Gastroesophageal sphincter (tissue), 3 donors: Measurements from ENCODE around the gene SH3BP5.

Experiments used
- EP300 ChIP-seq: sonication (generic); formaldehyde crosslinking; IDR thresholded peaks from one replicate; pipeline ENCODE4 v1.6.1; 2017; ENCODE audit warnings: antibody characterized with exemption, mild to moderate bottlenecking
- POLR2A ChIP-seq, 2 donors: fragments of 450-650 bp; IDR thresholded peaks; one replicate each; pipeline ENCODE4 v1.6.1; 2017; ENCODE audit warnings: antibody characterized with exemption in 2 of 2, mild to moderate bottlenecking in 2 of 2, moderate library complexity in 1 of 2
- TF ChIP-seq, protein P1 (sequence below), 4 experiments: fragments of 200-600 bp in 2 of 4; fragments of 450-650 bp in 2 of 4; sonication (generic) in 1 of 4; IDR thresholded peaks; one replicate each; pipeline ENCODE4 v1.5.1; 2017 to 2019; ENCODE audit warnings: antibody characterized with exemption in 4 of 4, mild to moderate bottlenecking in 2 of 4, moderate library complexity in 2 of 4

DNA sequence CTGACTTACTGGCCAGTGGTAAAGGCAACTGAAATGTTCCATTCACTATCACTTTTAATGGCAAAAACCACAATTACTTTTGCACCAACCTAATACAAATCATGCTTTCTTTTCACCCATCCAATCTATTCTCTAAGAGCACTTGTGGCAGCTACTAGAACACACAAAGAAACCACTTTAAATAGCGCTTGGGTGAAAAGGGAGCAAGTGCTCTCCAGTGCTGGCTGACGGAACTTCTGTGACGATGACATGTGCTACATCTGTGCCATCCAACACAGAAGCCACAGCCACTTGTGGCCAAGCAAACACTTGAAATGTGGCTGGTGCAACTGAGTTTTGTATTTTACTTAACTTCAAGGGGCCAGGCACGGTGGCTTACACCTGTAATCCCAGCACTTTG is 18.9 kb downstream of the SH3BP5 start:
- TF ChIP-seq, protein P1, sequence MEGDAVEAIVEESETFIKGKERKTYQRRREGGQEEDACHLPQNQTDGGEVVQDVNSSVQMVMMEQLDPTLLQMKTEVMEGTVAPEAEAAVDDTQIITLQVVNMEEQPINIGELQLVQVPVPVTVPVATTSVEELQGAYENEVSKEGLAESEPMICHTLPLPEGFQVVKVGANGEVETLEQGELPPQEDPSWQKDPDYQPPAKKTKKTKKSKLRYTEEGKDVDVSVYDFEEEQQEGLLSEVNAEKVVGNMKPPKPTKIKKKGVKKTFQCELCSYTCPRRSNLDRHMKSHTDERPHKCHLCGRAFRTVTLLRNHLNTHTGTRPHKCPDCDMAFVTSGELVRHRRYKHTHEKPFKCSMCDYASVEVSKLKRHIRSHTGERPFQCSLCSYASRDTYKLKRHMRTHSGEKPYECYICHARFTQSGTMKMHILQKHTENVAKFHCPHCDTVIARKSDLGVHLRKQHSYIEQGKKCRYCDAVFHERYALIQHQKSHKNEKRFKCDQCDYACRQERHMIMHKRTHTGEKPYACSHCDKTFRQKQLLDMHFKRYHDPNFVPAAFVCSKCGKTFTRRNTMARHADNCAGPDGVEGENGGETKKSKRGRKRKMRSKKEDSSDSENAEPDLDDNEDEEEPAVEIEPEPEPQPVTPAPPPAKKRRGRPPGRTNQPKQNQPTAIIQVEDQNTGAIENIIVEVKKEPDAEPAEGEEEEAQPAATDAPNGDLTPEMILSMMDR (IDR thresholded peaks at IDR 0.05) = no peak
- TF ChIP-seq POLR2A (IDR thresholded peaks at IDR 0.05) (no peak), EP300 (no peak)
